Testis (tissue), 3 donors: Measurements from ENCODE around the gene FLACC1. TPM values are rescaled to one million over a fixed set of nuclear protein-coding genes. Genes with fewer than 3 reads are reported as not detected.
"Not testable (repeated sequence)": the region's sequence is repeated elsewhere in the genome, so short reads cannot be mapped to it uniquely, and the experiment has no call there.

ENCODE experiments used
- DNase-seq: peaks from one replicate; pipeline ENCODE4 v3.0.0-alpha.2; 2019
- H3K27ac ChIP-seq, 2 donors: fragments of 200-600 bp; sonication (generic); one replicate each; pipeline ENCODE4 v1.5.1; 2019
- H3K27me3 ChIP-seq: fragments of 200-600 bp; sonication (generic); one replicate; pipeline ENCODE4 v1.5.1; 2019
- H3K36me3 ChIP-seq: fragments of 200-600 bp; sonication (generic); one replicate; pipeline ENCODE4 v1.5.1; 2017; ENCODE audit warnings: low read depth; ENCODE audit errors: missing control alignments
- H3K4me1 ChIP-seq: fragments of 200-600 bp; sonication (generic); one replicate; pipeline ENCODE4 v1.5.1; 2019
- H3K4me3 ChIP-seq, 2 donors: fragments of 200-600 bp; sonication (generic); one replicate each; pipeline ENCODE4 v1.5.1; 2017 to 2019
- H3K9me3 ChIP-seq: fragments of 200-600 bp; sonication (generic); one replicate; pipeline ENCODE4 v1.5.1; 2017
- POLR2A ChIP-seq: fragments of 450-650 bp; IDR thresholded peaks from one replicate; pipeline ENCODE4 v1.6.1; 2017; ENCODE audit warnings: antibody characterized with exemption, mild to moderate bottlenecking, moderate library complexity
- WGBS, 2 donors: methylation state at CpG; one replicate each; pipeline ENCODE4 v1.1.5; 2018; 5-methylcytosine and 5-hydroxymethylcytosine counted together
- intact Hi-C: fragments of 100-400 bp; cut with DNase I; formaldehyde crosslinking; loops from one replicate; pipeline ENCODE4 v1.15.1; 2023; ENCODE audit warnings: low total_unique reads
- polyA plus RNA-seq: library from polyadenylated mRNA; stranded (reverse); fragments of 350-450 nt; fragmentation: Illumina TruSeq; extraction: RNeasy Lipid Tissue Mini Kit (QIAGEN cat#74804); gene quantifications from one replicate; pipeline ENCODE4 v1.2.3, GENCODE V29; 2014; ENCODE audit warnings: low read depth, low replicate concordance; ENCODE audit not compliant: insufficient read depth
- total RNA-seq, 2 donors: library from RNA; depleted of rRNA; stranded (reverse); fragments of >200 nt; gene quantifications; one replicate each; pipeline ENCODE4 v1.2.3, GENCODE V29; 2016
- TF ChIP-seq, protein P1 (sequence below), 3 experiments: fragments of 450-650 bp in 2 of 3; fragments of 200-600 bp in 1 of 3; sonication (generic) in 1 of 3; IDR thresholded peaks; one replicate each; pipeline ENCODE4 v1.5.1; 2016 to 2019; ENCODE audit warnings: antibody characterized with exemption in 3 of 3, mild to moderate bottlenecking in 2 of 3, moderate library complexity in 1 of 3

FLACC1 gene
- total and polyA plus RNA-seq, 3 donors from 2014 or later, result 10.5 to 21.5 (median 20.4) TPM

DNA sequence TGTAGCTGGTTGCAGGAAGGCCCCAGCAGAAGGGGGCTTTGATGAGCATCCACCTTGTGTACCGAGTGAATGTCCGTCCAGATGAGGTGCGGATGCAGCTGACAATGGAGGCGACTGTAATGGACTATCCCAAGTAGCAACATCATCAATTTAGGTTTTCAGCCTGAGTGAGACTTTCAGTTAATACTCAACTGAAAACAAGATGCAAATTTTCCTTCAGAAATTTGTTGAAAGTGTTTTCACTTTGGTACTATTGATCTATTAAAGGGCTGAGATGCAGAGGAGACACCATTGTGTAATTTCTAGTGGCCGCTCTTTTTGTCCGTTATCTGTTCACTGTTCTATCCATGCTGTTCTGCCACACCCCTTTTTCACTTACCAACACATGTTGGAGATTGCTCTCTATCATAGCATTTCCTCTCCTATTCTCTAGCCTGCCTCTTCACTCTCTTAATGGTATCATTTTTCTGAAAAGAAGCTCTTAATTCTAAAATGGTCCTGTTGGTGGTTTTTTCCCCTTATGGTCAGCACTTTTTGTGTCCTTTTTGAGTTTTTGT, 108.8 kb downstream of the FLACC1 start:
- no peaks in the 10 kb centered on the region for H3K36me3 ChIP-seq
- no peak overlapping the region for H3K4me3 ChIP-seq
- H3K27ac ChIP-seq, result no peak overlapping the region
- no peaks in the 10 kb centered on the region for H3K9me3 ChIP-seq
- no peaks in the 10 kb centered on the region for H3K27me3 ChIP-seq
- 80 to 87% methylated on average over 6 of the region's 6 CpGs for WGBS, 2 donors
- intact Hi-C loops, result no loop called here
- TF ChIP-seq, protein P1, sequence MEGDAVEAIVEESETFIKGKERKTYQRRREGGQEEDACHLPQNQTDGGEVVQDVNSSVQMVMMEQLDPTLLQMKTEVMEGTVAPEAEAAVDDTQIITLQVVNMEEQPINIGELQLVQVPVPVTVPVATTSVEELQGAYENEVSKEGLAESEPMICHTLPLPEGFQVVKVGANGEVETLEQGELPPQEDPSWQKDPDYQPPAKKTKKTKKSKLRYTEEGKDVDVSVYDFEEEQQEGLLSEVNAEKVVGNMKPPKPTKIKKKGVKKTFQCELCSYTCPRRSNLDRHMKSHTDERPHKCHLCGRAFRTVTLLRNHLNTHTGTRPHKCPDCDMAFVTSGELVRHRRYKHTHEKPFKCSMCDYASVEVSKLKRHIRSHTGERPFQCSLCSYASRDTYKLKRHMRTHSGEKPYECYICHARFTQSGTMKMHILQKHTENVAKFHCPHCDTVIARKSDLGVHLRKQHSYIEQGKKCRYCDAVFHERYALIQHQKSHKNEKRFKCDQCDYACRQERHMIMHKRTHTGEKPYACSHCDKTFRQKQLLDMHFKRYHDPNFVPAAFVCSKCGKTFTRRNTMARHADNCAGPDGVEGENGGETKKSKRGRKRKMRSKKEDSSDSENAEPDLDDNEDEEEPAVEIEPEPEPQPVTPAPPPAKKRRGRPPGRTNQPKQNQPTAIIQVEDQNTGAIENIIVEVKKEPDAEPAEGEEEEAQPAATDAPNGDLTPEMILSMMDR (IDR thresholded peaks at IDR 0.05), result no peak
- no peak for TF ChIP-seq POLR2A
- no peak for DNase-seq
- H3K4me1 ChIP-seq, result no peaks in the 10 kb centered on the region

DNA sequence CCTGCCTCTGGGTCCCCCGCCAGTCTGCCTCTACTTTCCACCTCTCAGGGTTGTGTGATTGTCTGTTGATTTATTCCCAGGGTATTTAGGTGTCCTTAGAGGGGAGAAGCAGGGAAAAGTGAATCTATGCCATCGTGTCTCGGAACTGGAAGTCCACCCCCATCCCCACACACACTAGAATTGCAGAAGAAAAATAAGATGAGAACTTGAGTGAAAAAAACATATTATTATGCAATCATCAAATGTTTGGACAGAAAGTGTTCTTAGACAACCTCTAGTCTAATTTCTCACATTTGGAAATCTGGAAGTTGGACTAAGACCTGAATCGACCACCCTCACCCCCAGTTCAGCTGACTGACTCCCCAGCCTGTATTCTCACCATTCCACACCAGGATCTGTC, 110.9 kb downstream of the FLACC1 start:
- no peak for DNase-seq
- no peaks in the 10 kb centered on the region for H3K36me3 ChIP-seq
- TF ChIP-seq POLR2A, result no peak
- TF ChIP-seq, protein P1 (IDR thresholded peaks at IDR 0.05), result no peak
- H3K27ac ChIP-seq, result no peak overlapping the region
- intact Hi-C loops, result no loop called here
- no peaks in the 10 kb centered on the region for H3K27me3 ChIP-seq
- no peak overlapping the region for H3K4me3 ChIP-seq
- H3K9me3 ChIP-seq, result no peaks in the 10 kb centered on the region
- 63 to 92% methylated on average over 3 to 4 of the region's 4 CpGs for WGBS, 2 donors
- no peaks in the 10 kb centered on the region for H3K4me1 ChIP-seq

DNA sequence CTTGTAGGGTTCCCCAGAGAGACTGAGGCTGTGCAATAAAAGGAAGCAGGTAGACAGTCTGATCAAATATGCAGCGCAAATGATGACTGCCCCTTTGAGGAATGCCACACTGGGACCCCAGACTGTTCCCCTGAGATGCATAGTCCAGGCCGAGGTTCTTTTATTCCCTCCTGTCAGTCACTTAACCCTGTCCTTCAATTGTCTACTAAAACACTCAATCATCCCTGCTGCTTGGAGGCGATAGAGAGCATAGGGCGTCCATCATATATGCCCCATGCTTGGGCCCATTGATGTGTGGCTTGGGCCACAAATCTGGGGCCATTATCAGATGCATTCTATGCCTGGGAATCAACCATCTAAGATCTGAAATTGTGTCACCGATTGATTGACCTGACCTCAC, 112.3 kb downstream of the FLACC1 start:
- intact Hi-C loops, result no loop called here
- Histone ChIP-seq H3K36me3 (no peaks in the 10 kb centered on the region), H3K9me3 (no peaks in the 10 kb centered on the region), H3K4me1 (no peaks in the 10 kb centered on the region), H3K4me3 (no peak overlapping the region), H3K27ac (no peak overlapping the region), H3K27me3 (no peaks in the 10 kb centered on the region)
- no peak for DNase-seq
- no peak for TF ChIP-seq POLR2A
- TF ChIP-seq, protein P1 (IDR thresholded peaks at IDR 0.05), result no peak
- WGBS, 2 donors, result 81 to 97% methylated on average over 5 of the region's 5 CpGs

DNA sequence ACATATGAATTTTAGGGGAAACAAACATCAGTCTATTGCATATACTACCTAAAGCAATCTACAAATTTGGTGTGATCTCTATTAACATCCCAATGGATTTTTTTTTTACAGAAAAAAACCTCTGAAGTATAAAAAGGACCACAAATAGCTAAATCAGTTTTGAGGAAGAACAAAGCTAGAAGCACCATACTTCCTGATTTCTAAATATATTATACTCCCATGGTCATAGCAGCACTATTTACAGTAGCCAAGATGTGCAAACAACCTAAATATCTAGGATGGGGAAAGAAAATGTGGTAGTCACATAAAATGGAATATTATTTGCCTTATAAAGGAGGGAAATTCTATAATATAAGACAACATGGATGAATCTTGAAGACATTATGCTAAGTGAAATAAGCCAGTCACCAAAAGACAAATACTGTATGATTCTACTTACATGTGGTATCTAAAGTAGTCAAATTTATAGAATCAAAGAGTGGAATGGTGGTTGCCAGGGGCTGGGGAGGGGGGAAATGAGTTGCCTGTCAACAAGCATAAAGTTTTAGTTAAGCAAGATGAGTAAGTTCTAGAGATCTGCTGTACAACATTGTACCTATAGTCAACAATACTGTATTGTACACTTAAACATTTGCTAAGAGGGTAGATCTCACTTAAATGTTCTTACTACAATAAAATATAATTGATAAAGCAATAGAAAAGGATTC, 114.4 kb downstream of the FLACC1 start:
- no peak for DNase-seq
- no peaks in the 10 kb centered on the region for H3K36me3 ChIP-seq
- no peaks in the 10 kb centered on the region for H3K4me1 ChIP-seq
- TF ChIP-seq, protein P1 (IDR thresholded peaks at IDR 0.05), result no peak
- TF ChIP-seq POLR2A, result no peak
- intact Hi-C loops, result no loop called here
- no peak overlapping the region for H3K27ac ChIP-seq
- H3K27me3 ChIP-seq, result no peaks in the 10 kb centered on the region
- H3K4me3 ChIP-seq, result no peak overlapping the region
- no peaks in the 10 kb centered on the region for H3K9me3 ChIP-seq

DNA sequence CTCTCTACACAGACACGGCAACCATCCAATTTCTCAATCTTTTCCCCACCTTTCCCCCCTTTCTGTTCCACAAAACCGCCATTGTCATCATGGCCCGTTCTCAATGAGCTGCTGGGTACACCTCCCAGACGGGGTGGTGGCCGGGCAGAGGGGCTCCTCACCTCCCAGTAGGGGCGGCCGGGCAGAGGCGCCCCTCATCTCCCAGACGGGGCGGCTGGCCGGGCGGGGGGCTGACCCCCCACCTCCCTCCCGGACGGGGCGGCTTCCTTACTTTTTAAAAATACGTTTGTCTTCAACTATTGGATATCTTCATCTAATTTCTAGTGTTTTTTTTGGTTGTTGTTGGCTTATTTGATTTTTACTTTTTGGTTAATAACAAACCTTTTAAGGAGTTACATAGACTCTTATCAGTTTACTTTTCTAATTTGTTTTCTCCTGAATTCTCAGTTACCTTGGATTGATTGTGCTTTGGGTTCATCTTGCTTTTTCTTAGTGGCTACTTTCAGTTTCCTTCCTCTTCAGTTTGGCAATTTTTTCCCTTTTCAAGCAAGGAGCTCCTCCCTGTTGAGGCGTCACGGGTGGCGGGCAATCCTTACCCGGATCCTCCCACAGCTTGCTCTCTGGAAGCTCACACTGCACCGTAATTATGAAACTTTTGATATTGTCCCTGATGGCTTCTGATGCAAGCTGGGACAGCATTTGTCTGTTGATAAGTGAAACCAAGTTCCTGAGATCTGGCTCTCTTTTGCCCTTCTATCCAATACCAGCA, 117.8 kb downstream of the FLACC1 start:
- H3K4me3 ChIP-seq, H3K27me3 ChIP-seq, H3K27ac ChIP-seq, intact Hi-C loops, H3K36me3 ChIP-seq, H3K9me3 ChIP-seq, H3K4me1 ChIP-seq: not testable (repeated sequence)
- 74 to 90% methylated on average over 21 of the region's 21 CpGs for WGBS, 2 donors
- peak; percentile 51 for DNase-seq
